GM12878 (cell line): ENCODE results near the gene LPIN3.

Source experiments
- ATF2 ChIP-seq: IDR thresholded peaks from 2 replicates; pipeline ENCODE4 v1.6.1; 2012; ENCODE audit warnings: low read length, inconsistent platforms
- CREB1 ChIP-seq: IDR thresholded peaks from 2 replicates; pipeline ENCODE4 v1.6.1; 2012; ENCODE audit warnings: low read depth, mild to moderate bottlenecking, inconsistent platforms
- CTCF ChIP-seq, 3 experiments: IDR thresholded peaks in 2 of 3; conservative IDR thresholded peaks in 1 of 3; 2 replicates each; pipeline ENCODE4 v1.5.1; 2011; ENCODE audit warnings: low read depth in 3 of 3, low read length in 3 of 3, mild to moderate bottlenecking in 3 of 3, control low read depth in 2 of 3, moderate library complexity in 2 of 3, inconsistent platforms in 1 of 3, mixed read lengths in 1 of 3; ENCODE audit not compliant: control insufficient read depth in 2 of 3, insufficient read depth in 1 of 3; ENCODE audit errors: extremely low read depth in 1 of 3
- EZH2 ChIP-seq: IDR thresholded peaks from 2 replicates; pipeline ENCODE4 v1.6.1; 2012; ENCODE audit warnings: low read depth, mild to moderate bottlenecking, control low read depth, inconsistent platforms, low read length, borderline replicate concordance; ENCODE audit not compliant: control insufficient read depth
- RAD21 ChIP-seq: IDR thresholded peaks from 2 replicates; pipeline ENCODE4 v1.6.1; 2011; ENCODE audit warnings: mild to moderate bottlenecking, low read depth, low read length, moderate library complexity; ENCODE audit not compliant: insufficient read depth
- REST ChIP-seq: IDR thresholded peaks from 2 replicates; pipeline ENCODE4 v1.6.1; 2012; ENCODE audit warnings: mild to moderate bottlenecking, low read depth, low read length
- SMC3 ChIP-seq: IDR thresholded peaks from 2 replicates; pipeline ENCODE4 v1.6.1; 2011; ENCODE audit warnings: low read length, improper control_type of control experiment, borderline replicate concordance
- ZSCAN29 ChIP-seq: fragments of 450-650 bp; IDR thresholded peaks from 2 replicates; pipeline ENCODE4 v1.6.1; 2017; ENCODE audit warnings: mild to moderate bottlenecking, moderate library complexity

- TF ChIP-seq ZSCAN29 (no peak), EZH2 (no peak), CTCF (IDR thresholded peaks at IDR 0.05 in 2 of 3, conservative IDR thresholded peaks at IDR 0.05 in 1 of 3; ENCODE audit: control insufficient read depth in 2 of 3, extremely low read depth in 1 of 3, insufficient read depth in 1 of 3, low read depth in 3 of 3, low read length in 3 of 3) (no peak), SMC3 (no peak), CREB1 (no peak), REST (no peak), RAD21 (no peak), ATF2 (no peak)
Observed at GRCh38 chr20:41316602-41317545, 23.7 kb upstream of the LPIN3 start.
